Fibroblast of lung (primary cell): ENCODE data around the gene ABITRAM.

Experiments used
- CTCF ChIP-seq, 2 donors: IDR thresholded peaks in 1 of 2; conservative IDR thresholded peaks in 1 of 2; 1 replicate in 1 of 2; 2 replicates in 1 of 2; pipeline ENCODE4 v1.5.1; 2011 to 2012; ENCODE audit warnings: low read length in 2 of 2, control low read depth in 1 of 2, inconsistent platforms in 1 of 2, low read depth in 1 of 2, mild to moderate bottlenecking in 1 of 2
- EZH2 ChIP-seq: IDR thresholded peaks from 2 replicates; pipeline ENCODE4 v1.5.1; 2012; ENCODE audit warnings: low read length, control low read depth, mild to moderate bottlenecking; ENCODE audit errors: missing control alignments

DNA sequence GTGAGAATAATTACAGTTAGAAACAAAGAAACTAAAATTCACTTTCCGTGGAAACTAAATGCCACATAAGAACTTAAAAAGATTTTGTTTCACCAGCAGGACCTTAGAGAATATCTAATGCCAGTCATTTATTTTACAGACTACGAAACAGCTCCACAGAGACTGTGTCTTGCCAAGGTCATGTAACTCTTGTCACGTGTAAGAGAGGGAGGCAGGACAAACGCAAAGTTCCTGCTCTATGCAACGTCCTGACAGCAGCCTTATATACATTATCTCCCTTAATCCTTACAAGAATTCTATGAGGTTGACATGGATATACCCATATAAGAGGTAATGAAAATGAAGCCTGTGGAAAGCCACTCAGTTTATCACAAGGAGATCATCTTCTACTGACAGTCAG lies 39.7 kb downstream of the ABITRAM start:
- TF ChIP-seq CTCF (conservative IDR thresholded peaks at IDR 0.05 in 1 of 2, IDR thresholded peaks at IDR 0.05 in 1 of 2; ENCODE audit: low read depth in 1 of 2, low read length in 2 of 2) (no peak), EZH2 (no peak)
